Pons (tissue), 1 donor: ENCODE measurements around the gene NCAM2.

Experiments
- DNase-seq: peaks from one replicate; pipeline ENCODE4 v3.0.0-alpha.2; 2016; ENCODE audit warnings: low spot score

The NCAM2 gene

DNA sequence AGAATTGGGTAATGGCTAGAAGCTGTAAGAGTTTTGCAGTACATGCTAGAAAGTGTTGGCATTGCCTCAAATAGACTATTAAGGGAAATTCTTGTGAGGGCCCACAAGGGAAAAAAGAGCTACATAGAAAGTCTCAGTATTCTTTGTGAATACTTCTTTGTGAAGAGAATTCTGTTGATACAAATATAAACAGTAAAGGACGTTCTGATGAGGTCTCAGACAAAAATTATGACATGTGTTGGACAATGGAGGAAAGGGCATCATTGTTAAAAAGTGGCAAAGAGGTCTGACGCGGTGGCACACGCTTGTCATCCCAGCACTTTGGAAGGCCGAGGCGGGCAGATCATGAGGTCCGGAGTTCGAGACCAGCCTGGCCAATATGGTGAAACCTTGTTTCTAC is 458.9 kb downstream of the NCAM2 start:
- no peak for DNase-seq

DNA sequence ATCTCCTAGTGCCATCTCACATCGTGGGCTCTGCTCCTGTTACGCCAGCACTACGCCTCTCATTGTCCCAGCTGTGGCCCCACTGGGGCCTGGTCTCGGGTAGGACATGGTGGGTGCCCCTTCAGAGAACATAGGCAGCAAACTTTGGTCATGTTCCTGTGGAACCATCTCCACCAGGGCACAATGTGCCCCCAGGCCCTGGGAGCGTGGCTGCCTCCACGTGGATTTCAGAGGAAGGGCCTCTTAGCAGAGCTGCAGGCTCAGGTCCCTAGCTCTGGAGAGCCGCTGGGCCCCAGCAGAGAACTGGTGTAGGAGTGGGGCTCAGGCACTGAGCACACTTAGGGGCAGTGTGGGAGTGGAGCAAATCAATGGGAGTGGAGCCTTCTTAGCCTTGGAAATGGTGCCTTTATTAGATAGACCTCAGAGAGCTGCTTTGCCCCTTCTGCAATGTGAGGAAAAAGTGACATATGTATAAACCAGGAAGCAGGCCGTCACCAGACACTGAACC is 460.0 kb downstream of the NCAM2 start:
- no peak for DNase-seq

DNA sequence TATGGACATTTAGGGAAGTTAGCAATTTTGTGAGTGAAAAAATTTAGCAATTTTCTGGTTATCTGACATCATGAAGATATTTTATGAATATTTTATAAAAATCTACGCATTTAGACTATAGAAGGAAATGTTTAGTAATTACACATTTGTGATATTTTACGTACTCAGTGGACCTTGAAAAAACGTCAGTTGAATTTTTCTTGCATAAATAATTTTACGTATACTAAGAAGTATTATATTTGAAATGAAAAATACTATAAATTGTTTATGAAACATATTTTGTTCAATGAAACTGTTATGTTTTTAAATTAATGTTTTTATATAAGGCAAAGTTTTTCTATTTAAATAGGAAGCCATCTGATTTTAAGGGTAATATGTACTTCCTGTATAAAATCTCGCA is 462.8 kb downstream of the NCAM2 start:
- DNase-seq, result no peak

DNA sequence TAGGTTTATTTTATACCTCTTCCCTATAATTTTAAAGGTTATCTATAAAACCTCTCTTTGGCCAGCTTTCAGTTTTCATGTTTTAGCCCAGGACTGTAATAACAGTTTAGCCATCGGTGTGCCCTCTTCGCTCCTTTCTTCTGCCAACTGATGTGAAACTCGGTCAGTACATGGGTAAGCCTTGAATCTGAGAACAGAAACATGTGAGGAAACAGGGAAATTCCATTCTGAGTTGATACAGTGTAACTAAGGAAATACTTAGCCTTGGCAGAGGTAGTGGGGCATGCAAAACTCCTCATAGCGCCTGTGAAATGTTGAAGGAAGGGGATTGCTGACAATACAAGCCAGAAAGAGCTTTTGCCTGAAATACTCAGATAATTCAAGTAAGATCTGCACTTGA is 465.2 kb downstream of the NCAM2 start:
- peak; percentile 19 for DNase-seq

DNA sequence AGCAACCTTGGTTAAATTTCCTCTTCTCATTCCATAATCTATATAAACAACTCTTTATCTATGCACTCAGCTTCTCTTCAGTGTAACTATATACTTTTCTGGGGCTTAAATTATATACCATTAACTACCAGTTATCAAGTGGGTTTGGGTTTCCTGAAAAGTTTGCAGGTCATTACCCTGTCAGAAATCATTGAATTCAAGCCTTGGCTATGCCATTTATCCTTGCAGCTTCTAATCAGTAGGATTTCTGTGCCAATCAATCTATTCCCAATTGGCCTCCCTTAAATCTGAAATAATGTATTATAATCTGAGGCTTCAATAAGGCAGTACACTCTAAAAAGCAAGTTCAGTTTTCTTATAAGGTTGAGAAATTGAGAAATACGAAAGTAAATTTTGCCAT is 466.5 kb downstream of the NCAM2 start:
- DNase-seq, result no peak

- DNase-seq, result no peak
Observed at GRCh38 chr21:21466752-21467151, 468.5 kb downstream of the NCAM2 start.

DNA sequence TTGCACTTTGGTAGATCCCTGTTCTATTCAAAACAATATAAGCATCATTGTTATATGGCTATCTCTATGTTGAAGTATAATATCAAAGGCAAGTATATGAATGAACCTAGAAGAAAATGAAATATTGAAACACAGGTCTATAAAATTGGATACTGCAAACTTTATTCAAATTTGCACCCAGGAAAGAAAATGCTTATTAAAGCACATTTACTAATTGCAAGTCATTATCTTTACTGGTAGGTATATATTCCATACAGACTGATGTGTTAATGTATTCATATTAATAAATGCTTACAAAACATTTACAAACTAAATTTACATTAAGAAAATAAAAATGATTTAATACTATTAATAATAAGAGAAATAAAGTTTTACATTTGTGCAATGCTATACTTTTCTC is 469.8 kb downstream of the NCAM2 start:
- no peak for DNase-seq

DNA sequence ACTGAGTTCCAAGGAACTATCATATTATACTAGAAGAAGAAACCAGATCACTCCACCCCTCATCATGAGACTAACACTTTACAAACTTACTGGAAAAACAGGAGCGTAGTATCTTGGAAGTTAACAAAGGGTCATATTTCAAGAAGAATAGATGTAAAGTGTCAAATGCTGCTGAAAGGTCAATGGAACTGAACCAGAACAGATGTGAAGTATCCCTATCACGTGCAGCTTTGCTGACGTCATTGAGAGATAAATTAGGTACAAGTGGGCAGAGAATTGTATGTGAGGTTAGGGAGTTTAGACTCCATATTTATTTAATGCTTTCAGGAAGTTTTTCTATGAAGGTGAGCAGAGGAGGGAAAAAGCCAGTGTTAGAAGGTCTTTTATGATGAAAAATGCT is 483.0 kb downstream of the NCAM2 start:
- no peak for DNase-seq

DNA sequence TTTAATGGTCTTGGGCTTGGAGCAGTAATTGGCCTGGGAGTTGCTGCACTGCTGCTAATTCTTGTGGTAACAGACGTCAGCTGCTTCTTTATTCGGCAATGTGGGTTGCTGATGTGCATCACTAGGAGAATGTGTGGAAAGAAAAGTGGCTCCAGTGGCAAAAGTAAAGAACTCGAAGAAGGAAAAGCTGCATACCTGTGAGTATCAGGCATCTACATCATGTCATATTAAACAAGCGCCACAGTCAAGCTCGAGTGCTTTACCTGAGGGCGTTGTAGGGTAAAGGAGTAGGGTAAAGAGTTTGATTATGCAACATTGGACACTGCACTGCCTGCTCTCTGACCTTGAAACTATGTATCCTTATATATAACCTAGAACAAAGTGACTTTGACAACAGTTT is 510.6 kb downstream of the NCAM2 start:
- no peak for DNase-seq

DNA sequence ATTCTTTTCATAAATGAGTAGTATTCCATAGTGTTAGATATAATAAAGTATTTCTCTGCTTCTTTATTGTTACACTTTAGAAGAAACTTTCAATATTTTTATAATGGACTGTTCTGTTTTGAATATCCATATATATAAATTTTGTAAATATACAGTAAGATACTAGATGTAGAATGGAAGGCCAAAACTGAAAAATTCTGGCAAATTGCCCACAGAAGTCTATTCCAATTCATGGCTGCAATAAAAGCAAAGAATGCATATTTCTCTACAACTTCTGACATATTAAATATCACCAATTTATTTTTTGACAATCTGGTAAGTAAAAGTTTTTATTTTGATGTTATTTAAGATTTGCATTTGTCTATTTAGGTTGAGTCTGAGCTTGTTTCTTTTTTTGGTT is 532.5 kb downstream of the NCAM2 start:
- DNase-seq, result no peak

GRCh38 chr21:21547368-21547953 is 549.3 kb downstream of the NCAM2 start:
- no peak for DNase-seq

- no peak for DNase-seq
Observed at GRCh38 chr21:21559285-21560045, 561.3 kb downstream of the NCAM2 start.
